GM21423 (cell line): Measurements from ENCODE around the gene NKD1.
"Not testable (repeated sequence)": the region's sequence is repeated elsewhere in the genome, so short reads cannot be mapped to it uniquely, and the experiment has no call there.

Source experiments
- ATAC-seq: cut with Tn5 transposase; IDR thresholded peaks from one replicate; pipeline ENCODE4 v1.9.1; 2021; ENCODE audit warnings: mild to moderate bottlenecking, moderate library complexity; ENCODE audit not compliant: unreplicated experiment

The NKD1 gene

GRCh38 chr16:50519602-50520001 lies 28.6 kb upstream of the NKD1 start:
- no peak for ATAC-seq

GRCh38 chr16:50520451-50521245 lies 27.5 kb upstream of the NKD1 start:
- ATAC-seq: no peak

GRCh38 chr16:50521246-50521900 lies 26.8 kb upstream of the NKD1 start:
- no peak for ATAC-seq

GRCh38 chr16:50522324-50522723 lies 25.9 kb upstream of the NKD1 start:
- no peak for ATAC-seq

GRCh38 chr16:50523710-50524109 lies 24.5 kb upstream of the NKD1 start:
- no peak for ATAC-seq

GRCh38 chr16:50525262-50525661 lies 22.9 kb upstream of the NKD1 start:
- no peak for ATAC-seq

GRCh38 chr16:50525716-50526115 lies 22.5 kb upstream of the NKD1 start:
- ATAC-seq: no peak

- ATAC-seq: no peak
These were observed 21.9 kb upstream of the NKD1 start for GRCh38 chr16:50526249-50526648.

- no peak for ATAC-seq
These were observed 21.4 kb upstream of the NKD1 start for GRCh38 chr16:50526796-50527195.

GRCh38 chr16:50528820-50529219 lies 19.4 kb upstream of the NKD1 start:
- no peak for ATAC-seq

- no peak for ATAC-seq
These were observed 18.9 kb upstream of the NKD1 start for GRCh38 chr16:50529334-50529733.

- no peak for ATAC-seq
These were observed 17.6 kb upstream of the NKD1 start for GRCh38 chr16:50530277-50531236.

- ATAC-seq: no peak
These were observed 16.8 kb upstream of the NKD1 start for GRCh38 chr16:50531359-50531758.

- ATAC-seq: no peak
These were observed 16.3 kb upstream of the NKD1 start for GRCh38 chr16:50531901-50532300.

- no peak for ATAC-seq
These were observed 15.6 kb upstream of the NKD1 start for GRCh38 chr16:50532576-50532975.

GRCh38 chr16:50533317-50533716 lies 14.9 kb upstream of the NKD1 start:
- ATAC-seq: no peak

- no peak for ATAC-seq
These were observed 14.1 kb upstream of the NKD1 start for GRCh38 chr16:50534091-50534490.

- no peak for ATAC-seq
These were observed 13.6 kb upstream of the NKD1 start for GRCh38 chr16:50534556-50534955.

- ATAC-seq: no peak
These were observed 13.2 kb upstream of the NKD1 start for GRCh38 chr16:50534958-50535357.

GRCh38 chr16:50535506-50536257 lies 12.5 kb upstream of the NKD1 start:
- ATAC-seq: no peak

- ATAC-seq: not testable (repeated sequence)
These were observed 11.9 kb upstream of the NKD1 start for GRCh38 chr16:50536258-50536645.
